Activated naive CD4-positive, alpha-beta T cell treated with anti-CD3 and anti-CD28 coated beads, Interleukin-2, amount 50 U/mL, for 24 hours (primary cell): ENCODE measurements around the gene MYRF.
A peak's percentile ranks its signal among the peaks of the same experiment; 100 is the strongest.

Experiments
- H3K27ac Mint-ChIP-seq: one replicate; pipeline ENCODE4 v1.8.0; 2021; ENCODE audit warnings: mild to moderate bottlenecking, mixed read lengths
- H3K27me3 Mint-ChIP-seq: one replicate; pipeline ENCODE4 v1.8.0; 2021; ENCODE audit warnings: mixed read lengths
- H3K36me3 Mint-ChIP-seq: one replicate; pipeline ENCODE4 v1.8.0; 2021; ENCODE audit warnings: mixed read lengths
- H3K4me1 Mint-ChIP-seq: one replicate; pipeline ENCODE4 v1.8.0; 2021; ENCODE audit warnings: mixed read lengths
- H3K4me3 Mint-ChIP-seq: one replicate; pipeline ENCODE4 v1.8.0; 2021; ENCODE audit warnings: mild to moderate bottlenecking, mixed read lengths
- H3K9me3 Mint-ChIP-seq: one replicate; pipeline ENCODE4 v1.8.0; 2021; ENCODE audit warnings: mixed read lengths

Gene MYRF

GRCh38 chr11:61782841-61783240, 30.4 kb downstream of the MYRF start:
- Mint-ChIP-seq H3K9me3 (no peaks in the 10 kb centered on the region), H3K4me1 (peaks cover 3% of the 10 kb centered on the region), H3K27ac (no peak overlapping the region), H3K4me3 (no peak overlapping the region), H3K27me3 (no peaks in the 10 kb centered on the region), H3K36me3 (no peaks in the 10 kb centered on the region)

- H3K27me3 Mint-ChIP-seq, result no peaks in the 10 kb centered on the region
- H3K4me3 Mint-ChIP-seq, result no peak overlapping the region
- peaks cover 2% of the 10 kb centered on the region for H3K36me3 Mint-ChIP-seq
- H3K27ac Mint-ChIP-seq, result no peak overlapping the region
- no peaks in the 10 kb centered on the region for H3K9me3 Mint-ChIP-seq
- H3K4me1 Mint-ChIP-seq, result no peaks in the 10 kb centered on the region
Observed at GRCh38 chr11:61783717-61784505, 31.5 kb downstream of the MYRF start.

GRCh38 chr11:61784506-61784805, 32.0 kb downstream of the MYRF start:
- Mint-ChIP-seq H3K27ac (no peak overlapping the region), H3K36me3 (peaks cover 2% of the 10 kb centered on the region), H3K9me3 (no peaks in the 10 kb centered on the region), H3K4me3 (no peak overlapping the region), H3K27me3 (no peaks in the 10 kb centered on the region), H3K4me1 (peaks cover 2% of the 10 kb centered on the region)

GRCh38 chr11:61785837-61786402, 33.5 kb downstream of the MYRF start:
- Mint-ChIP-seq H3K36me3 (peaks cover 5% of the 10 kb centered on the region), H3K27me3 (no peaks in the 10 kb centered on the region)

GRCh38 chr11:61787928-61788491, 35.6 kb downstream of the MYRF start:
- H3K27me3 Mint-ChIP-seq, result no peaks in the 10 kb centered on the region
- H3K36me3 Mint-ChIP-seq, result peaks cover 5% of the 10 kb centered on the region
- H3K9me3 Mint-ChIP-seq, result no peaks in the 10 kb centered on the region

More at GRCh38 chr11:61785837-61786402, 33.5 kb downstream of the MYRF start:
- Mint-ChIP-seq H3K9me3 (no peaks in the 10 kb centered on the region), H3K4me1 (peaks cover 10% of the 10 kb centered on the region), H3K4me3 (no peak overlapping the region), H3K27ac (no peak overlapping the region)

GRCh38 chr11:61791737-61792309, 39.4 kb downstream of the MYRF start:
- Mint-ChIP-seq H3K27me3 (no peaks in the 10 kb centered on the region), H3K36me3 (peaks cover 5% of the 10 kb centered on the region), H3K4me3 (peak overlapping the region; percentile 93), H3K27ac (peak overlapping the region; percentile 99), H3K4me1 (peaks cover 26% of the 10 kb centered on the region), H3K9me3 (no peaks in the 10 kb centered on the region)

More at GRCh38 chr11:61787928-61788491, 35.6 kb downstream of the MYRF start:
- H3K4me1 Mint-ChIP-seq, result peaks cover 18% of the 10 kb centered on the region
- H3K4me3 Mint-ChIP-seq, result no peak overlapping the region
- no peak overlapping the region for H3K27ac Mint-ChIP-seq

GRCh38 chr11:61792310-61793082, 40.1 kb downstream of the MYRF start, which contains the start of the genes FEN1 and TMEM258:
FEN1 (plus strand) TSS chr11:61792911; CDS start chr11:61795362, 2,451 bp downstream.
TMEM258 (minus strand) TSS chr11:61792599; CDS start chr11:61792558, 41 bp downstream.
- Mint-ChIP-seq H3K4me1 (peaks cover 32% of the 10 kb centered on the region), H3K36me3 (peaks cover 5% of the 10 kb centered on the region)

GRCh38 chr11:61793083-61793828, 40.8 kb downstream of the MYRF start:
- peaks cover 32% of the 10 kb centered on the region for H3K4me1 Mint-ChIP-seq
- H3K9me3 Mint-ChIP-seq, result no peaks in the 10 kb centered on the region
- peak overlapping the region; percentile 99 for H3K27ac Mint-ChIP-seq
- H3K36me3 Mint-ChIP-seq, result peaks cover 5% of the 10 kb centered on the region
- H3K4me3 Mint-ChIP-seq, result peak overlapping the region; percentile 93
- H3K27me3 Mint-ChIP-seq, result no peaks in the 10 kb centered on the region

More at GRCh38 chr11:61792310-61793082, 40.1 kb downstream of the MYRF start, which contains the start of the genes FEN1 and TMEM258:
- Mint-ChIP-seq H3K27ac (peak within 1 kb of the TSS; percentile 99), H3K27me3 (no peaks in the 10 kb centered on the region), H3K9me3 (no peaks in the 10 kb centered on the region), H3K4me3 (peak within 1 kb of the TSS; percentile 93)

GRCh38 chr11:61793829-61794204, 41.4 kb downstream of the MYRF start:
- H3K27me3 Mint-ChIP-seq, result no peaks in the 10 kb centered on the region
- peaks cover 3% of the 10 kb centered on the region for H3K36me3 Mint-ChIP-seq
- no peaks in the 10 kb centered on the region for H3K9me3 Mint-ChIP-seq
- peak overlapping the region; percentile 93 for H3K4me3 Mint-ChIP-seq
- peaks cover 32% of the 10 kb centered on the region for H3K4me1 Mint-ChIP-seq
- peak overlapping the region; percentile 65 for H3K27ac Mint-ChIP-seq

GRCh38 chr11:61794579-61794978, 42.1 kb downstream of the MYRF start:
- H3K4me1 Mint-ChIP-seq, result peaks cover 29% of the 10 kb centered on the region
- no peak overlapping the region for H3K4me3 Mint-ChIP-seq
- peaks cover 4% of the 10 kb centered on the region for H3K36me3 Mint-ChIP-seq

GRCh38 chr11:61795459-61795858, 43.0 kb downstream of the MYRF start:
- Mint-ChIP-seq H3K4me3 (no peak overlapping the region), H3K27ac (no peak overlapping the region), H3K36me3 (peaks cover 1% of the 10 kb centered on the region), H3K27me3 (no peaks in the 10 kb centered on the region), H3K9me3 (no peaks in the 10 kb centered on the region), H3K4me1 (peaks cover 22% of the 10 kb centered on the region)

More at GRCh38 chr11:61794579-61794978, 42.1 kb downstream of the MYRF start:
- Mint-ChIP-seq H3K27me3 (no peaks in the 10 kb centered on the region), H3K27ac (no peak overlapping the region), H3K9me3 (no peaks in the 10 kb centered on the region)

- H3K27ac Mint-ChIP-seq, result no peak overlapping the region
- H3K9me3 Mint-ChIP-seq, result no peaks in the 10 kb centered on the region
- peaks cover 1% of the 10 kb centered on the region for H3K36me3 Mint-ChIP-seq
- H3K27me3 Mint-ChIP-seq, result no peaks in the 10 kb centered on the region
- H3K4me3 Mint-ChIP-seq, result no peak overlapping the region
- peaks cover 22% of the 10 kb centered on the region for H3K4me1 Mint-ChIP-seq
Observed at GRCh38 chr11:61795876-61796526, 43.6 kb downstream of the MYRF start.

GRCh38 chr11:61797263-61797944, 45.0 kb downstream of the MYRF start:
- Mint-ChIP-seq H3K27ac (no peak overlapping the region), H3K4me3 (no peak overlapping the region), H3K9me3 (no peaks in the 10 kb centered on the region), H3K27me3 (no peaks in the 10 kb centered on the region), H3K4me1 (peaks cover 14% of the 10 kb centered on the region), H3K36me3 (peaks cover 1% of the 10 kb centered on the region)
